GM18867 (cell line): ENCODE results near the gene ANLN.
A peak's percentile ranks its signal among the peaks of the same experiment; 100 is the strongest.
"Not testable (repeated sequence)": the region's sequence is repeated elsewhere in the genome, so short reads cannot be mapped to it uniquely, and the experiment has no call there.

Source experiments
- ATAC-seq: cut with Tn5 transposase; IDR thresholded peaks from one replicate; pipeline ENCODE4 v1.9.1; 2021; ENCODE audit warnings: mild to moderate bottlenecking, moderate library complexity; ENCODE audit not compliant: unreplicated experiment

ANLN gene

GRCh38 chr7:36464271-36464670, 74.6 kb downstream of the ANLN start:
- ATAC-seq = no peak

DNA sequence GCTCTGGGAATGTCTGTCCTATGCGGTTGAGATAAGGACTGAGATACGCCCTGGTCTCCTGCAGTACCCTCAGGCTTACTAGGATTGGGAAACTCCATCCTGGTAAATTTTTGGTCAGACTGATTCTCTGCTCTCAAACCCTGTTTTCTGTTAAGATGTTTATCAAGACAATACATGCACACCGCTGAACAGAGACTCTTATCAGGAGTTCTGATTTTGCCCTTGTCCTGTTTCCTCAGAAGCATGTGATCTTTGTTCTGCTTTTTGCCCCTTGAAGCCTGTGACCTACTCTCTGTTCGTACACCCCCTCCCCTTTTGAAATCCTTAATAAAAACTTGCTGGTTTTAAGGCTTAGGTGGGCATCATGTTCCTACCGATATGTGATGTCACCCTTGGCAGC, 76.3 kb downstream of the ANLN start:
- not testable (repeated sequence) for ATAC-seq

DNA sequence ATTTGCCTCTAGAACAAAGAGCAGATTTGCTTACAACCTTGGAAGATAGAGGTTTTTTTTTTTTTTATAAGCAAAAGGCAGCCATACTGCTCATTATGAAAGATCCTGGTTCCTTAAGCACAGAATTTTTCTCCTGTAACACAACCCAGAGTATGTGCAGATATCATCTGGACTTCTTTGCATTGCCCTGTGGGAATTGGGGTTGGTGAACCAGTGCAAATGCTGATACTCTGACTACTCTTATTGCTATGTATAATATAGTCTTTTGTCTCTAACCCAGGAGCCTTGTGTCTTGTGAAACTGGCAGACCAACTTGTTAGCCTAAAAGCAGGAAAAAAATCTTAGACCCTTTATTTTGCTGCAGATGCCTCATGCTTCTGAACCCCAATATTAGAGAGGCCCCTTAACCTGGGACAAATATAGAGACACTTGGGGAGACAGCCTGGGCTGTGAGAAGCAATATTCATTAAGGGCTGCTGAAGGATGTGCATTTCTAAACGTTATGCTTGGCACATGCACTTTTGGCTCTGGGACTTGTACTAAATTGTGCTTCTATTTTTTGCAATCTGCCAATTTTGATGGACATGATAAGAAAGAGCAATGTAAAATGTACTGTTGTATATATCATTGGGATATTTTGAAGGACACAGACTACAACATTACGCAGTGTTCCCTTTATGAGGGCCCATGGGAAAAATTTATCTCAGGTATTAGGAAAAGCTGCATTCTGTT, 78.9 kb downstream of the ANLN start:
- ATAC-seq = no peak

DNA sequence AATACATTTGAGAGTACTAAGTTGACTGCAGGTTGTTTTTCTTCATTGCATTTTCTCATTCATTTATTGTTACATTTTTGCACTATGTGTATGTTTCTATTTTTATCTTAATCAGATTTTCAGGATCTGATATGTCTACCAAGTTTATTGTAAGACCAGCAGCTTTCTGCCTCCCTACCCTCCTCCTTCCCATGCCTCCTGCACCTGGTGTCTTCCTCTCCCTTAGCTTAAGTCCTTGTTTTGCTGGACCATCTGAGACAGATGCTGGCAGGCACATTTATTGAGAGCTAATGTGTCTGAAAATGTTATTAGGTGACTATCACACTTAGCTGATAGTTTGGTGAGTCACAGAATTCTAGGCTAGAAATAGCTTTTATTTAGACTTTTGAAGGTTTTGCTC, 79.6 kb downstream of the ANLN start:
- no peak for ATAC-seq

DNA sequence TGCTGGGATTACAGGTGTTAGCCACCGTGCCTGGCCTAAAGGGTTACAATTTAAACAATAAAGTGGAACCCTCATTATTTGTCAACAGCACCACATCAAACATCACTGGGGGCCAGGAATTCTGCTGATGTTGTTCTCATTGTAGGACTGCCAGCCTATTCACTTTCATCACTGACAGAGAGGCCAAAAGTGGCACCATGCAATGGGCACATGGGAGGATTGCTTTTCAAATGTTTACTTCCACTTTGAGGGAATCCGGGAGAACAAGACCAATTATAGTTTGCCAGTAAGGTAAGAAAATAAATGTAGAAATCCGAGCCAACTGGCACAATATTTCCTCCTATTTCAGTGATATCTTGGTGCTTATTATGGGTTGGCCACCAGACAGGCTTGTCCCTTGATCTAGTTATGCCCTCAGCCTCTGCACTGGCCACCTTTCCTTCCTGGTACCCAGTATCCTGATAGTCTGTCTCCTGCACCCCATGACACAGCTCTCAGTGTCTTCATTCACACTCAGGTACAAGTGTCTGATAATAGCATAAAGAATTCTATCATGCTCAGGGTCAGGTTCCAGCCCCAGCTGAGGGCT, 82.6 kb downstream of the ANLN start:
- no peak for ATAC-seq

GRCh38 chr7:36473454-36474282, 84.0 kb downstream of the ANLN start:
- no peak for ATAC-seq

DNA sequence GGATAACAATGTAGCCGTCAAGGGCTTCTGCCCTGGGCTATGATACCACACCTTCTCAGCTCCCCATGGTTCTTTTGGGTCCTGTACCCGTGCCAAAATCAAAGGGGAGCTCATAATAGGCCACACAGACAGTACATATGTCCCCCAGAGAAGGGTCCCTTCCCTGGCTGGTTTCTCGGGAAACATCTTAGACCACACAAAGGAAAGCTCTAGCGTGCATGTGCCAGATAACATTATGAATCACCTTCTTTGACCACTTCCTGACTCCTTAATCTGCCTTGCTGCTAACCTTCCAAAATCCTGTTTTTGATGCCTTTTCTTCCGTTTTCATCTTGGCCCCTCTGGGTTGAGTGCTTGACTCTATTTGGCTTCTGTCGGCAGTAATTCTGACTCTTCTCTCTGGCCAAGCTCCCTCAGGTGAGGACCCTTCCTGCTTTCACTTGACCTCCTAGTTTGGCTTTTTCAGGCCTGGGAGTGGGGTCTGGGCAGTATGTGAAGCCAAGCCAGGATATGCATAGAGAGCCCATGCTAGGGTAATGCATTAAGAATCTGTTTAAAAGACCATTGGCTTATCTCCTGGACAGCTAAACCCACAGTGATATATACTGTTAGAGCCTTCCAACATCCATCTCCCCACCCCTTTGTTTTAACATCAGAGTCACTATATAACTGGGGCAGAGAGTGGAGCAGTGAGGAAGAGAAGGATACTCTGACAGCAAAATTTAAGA, 84.8 kb downstream of the ANLN start:
- no peak for ATAC-seq

DNA sequence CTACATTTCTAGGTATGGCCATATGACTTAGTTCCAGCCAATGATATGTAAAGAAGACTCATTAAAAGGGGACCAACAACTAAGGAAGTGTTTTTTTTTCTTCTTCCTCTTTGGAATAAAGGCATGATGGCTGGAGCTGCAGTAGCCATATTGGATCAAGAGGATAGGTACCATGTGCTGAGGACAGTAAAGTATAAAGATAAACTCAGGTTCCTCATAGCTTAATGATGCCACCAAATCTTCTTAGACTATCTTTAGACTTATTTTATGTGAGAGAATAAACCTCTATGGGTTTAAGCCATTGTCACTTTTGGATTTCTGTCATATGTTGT, 85.3 kb downstream of the ANLN start:
- no peak for ATAC-seq

GRCh38 chr7:36475381-36475780, 85.7 kb downstream of the ANLN start:
- ATAC-seq = peak; percentile 51

- ATAC-seq = no peak
Measured at GRCh38 chr7:36478745-36479144, 89.1 kb downstream of the ANLN start.

DNA sequence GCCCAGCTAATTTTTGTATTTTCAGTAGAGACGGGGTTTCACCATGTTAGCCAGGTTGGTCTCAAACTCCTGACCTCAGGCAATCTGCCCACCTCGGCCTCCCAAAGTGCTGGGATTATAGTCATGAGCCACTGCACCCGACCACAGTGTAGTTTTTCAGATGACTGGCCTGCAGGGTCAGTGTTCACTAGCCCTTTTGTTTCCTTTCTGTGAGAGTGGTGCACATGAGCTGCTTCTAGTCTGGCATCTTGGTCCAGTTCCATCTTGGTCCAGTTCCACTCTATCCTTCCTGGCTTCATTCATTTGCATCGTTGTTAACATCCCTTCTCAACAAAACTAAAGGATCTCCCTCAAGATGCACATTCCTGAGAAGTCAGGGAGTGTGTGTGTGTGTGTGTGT, 94.2 kb downstream of the ANLN start:
- not testable (repeated sequence) for ATAC-seq

GRCh38 chr7:36484265-36484664, 94.6 kb downstream of the ANLN start:
- ATAC-seq = no peak

DNA sequence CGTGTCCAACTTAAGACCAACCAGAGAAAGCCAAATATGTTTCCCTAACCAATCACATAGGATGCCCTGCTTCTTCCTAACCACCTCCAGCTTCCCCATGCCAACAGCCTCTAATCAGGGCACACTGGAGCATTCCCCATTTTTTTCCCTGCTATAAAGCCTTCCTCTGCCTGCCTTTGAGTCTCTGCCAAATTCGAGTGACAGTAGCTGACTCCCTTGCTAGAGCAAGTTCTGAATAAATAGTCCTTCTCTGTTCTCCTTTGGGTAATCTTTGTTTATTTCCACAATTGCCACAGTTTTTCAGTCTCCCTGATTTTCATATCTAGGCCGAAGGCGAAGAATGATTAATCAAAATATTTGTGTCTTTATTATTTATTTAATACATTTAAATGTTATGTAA, 96.7 kb downstream of the ANLN start:
- ATAC-seq = no peak

GRCh38 chr7:36487756-36488336, 98.2 kb downstream of the ANLN start:
- no peak for ATAC-seq

GRCh38 chr7:36488672-36489071, 99.0 kb downstream of the ANLN start:
- ATAC-seq = not testable (repeated sequence)

GRCh38 chr7:36490419-36490830, 100.8 kb downstream of the ANLN start:
- ATAC-seq = no peak

GRCh38 chr7:36491317-36491716, 101.7 kb downstream of the ANLN start:
- no peak for ATAC-seq

- no peak for ATAC-seq
Measured at GRCh38 chr7:36496576-36496975, 106.9 kb downstream of the ANLN start.

DNA sequence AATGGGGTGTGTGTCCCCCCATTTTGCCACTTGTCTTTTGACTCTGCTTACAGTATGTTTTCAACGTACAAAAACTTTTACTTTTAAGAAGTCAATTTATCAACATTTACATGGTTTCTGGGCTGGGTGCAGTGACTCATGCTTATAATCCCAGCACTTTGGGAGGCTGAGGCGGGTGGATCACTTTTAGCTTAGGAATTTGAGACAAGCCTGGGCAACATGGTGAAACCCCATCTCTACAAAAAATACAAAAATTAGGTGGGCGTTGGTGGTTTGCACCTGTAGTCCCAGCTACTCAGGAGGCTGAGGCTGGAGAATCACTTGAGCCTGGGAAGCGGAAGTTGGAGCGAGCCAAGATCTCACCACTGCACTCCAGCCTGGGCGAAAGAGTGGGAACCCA, 107.5 kb downstream of the ANLN start:
- ATAC-seq = not testable (repeated sequence)

DNA sequence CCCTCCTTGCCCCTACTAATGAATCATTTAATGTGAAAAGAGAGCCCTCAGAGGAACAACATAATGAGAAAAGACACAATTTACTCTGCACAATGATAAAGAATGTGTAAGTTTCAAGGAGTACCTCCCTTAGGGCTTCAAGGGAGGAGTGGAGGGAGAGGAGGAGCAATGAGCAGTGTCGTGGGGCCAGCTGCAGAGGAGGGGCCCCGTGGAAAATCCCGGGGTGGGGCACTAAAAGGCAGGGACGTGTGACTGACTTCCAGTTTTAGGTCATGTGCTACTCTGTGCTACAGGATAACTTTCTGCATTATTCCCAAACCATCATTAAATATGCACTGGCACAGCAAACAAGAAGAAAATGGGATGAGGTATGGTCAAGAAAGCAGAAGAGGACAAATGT, 108.1 kb downstream of the ANLN start:
- ATAC-seq = no peak
